GM12878 (cell line): ENCODE data around the gene SPTA1. TPM values are rescaled to one million over a fixed set of nuclear protein-coding genes. Genes with fewer than 3 reads are reported as not detected.
"Not testable (repeated sequence)": the region's sequence is repeated elsewhere in the genome, so short reads cannot be mapped to it uniquely, and the experiment has no call there.

Experiments
- ATAC-seq: fragments of 200-7000 bp; cut with Tn5 transposase; 3 replicates; pipeline ENCODE4 v1.9.1; 2020; ENCODE audit warnings: mild to moderate bottlenecking, moderate library complexity
- BruUV-seq: library from RNA; stranded (reverse); fragments of 400-500 nt; replicated peaks from 2 replicates; lab custom pipeline; 2021; lab: Mats Ljungman, UMichigan
- CTCF ChIA-PET: fragments of 300-600 bp; sonication (Branson Sonifier 250); formaldehyde crosslinking; extraction: SDS; loops from one replicate; lab custom pipeline; 2021; ENCODE audit warnings: inconsistent platforms; lab: Yijun Ruan, JAX
- POLR2A ChIA-PET: fragments of 350-600 bp; formaldehyde crosslinking; extraction: SDS; loops from one replicate; lab custom pipeline; 2021; ENCODE audit warnings: inconsistent platforms; lab: Charles Lee
- RAD21 ChIA-PET: fragments of 300-600 bp; sonication (Branson Sonifier 250); formaldehyde crosslinking; loops from one replicate; lab custom pipeline; 2023; ENCODE audit warnings: antibody characterized with exemption; ENCODE audit not compliant: unreplicated experiment; lab: Charles Lee
- SMC1A ChIA-PET: fragments of 300-600 bp; sonication (Branson Sonifier 250); formaldehyde crosslinking; loops from one replicate; lab custom pipeline; 2023; ENCODE audit not compliant: unreplicated experiment, uncharacterized antibody; lab: Charles Lee
- DNase-seq: peaks from one replicate; pipeline ENCODE4 v3.0.0-alpha.2; 2011; ENCODE audit warnings: low read depth, low spot score
- FAIRE-seq: peaks from 3 replicates; lab custom pipeline; 2011; peaks lifted over from hg19 to GRCh38; lab: Jason Lieb, UNC
- H2AFZ ChIP-seq: 2 replicates; pipeline ENCODE4 v1.6.0; 2011; ENCODE audit warnings: low read depth, low read length, control low read depth; ENCODE audit not compliant: control insufficient read depth
- H3K27ac ChIP-seq: 2 replicates; pipeline ENCODE4 v1.5.1; 2011; ENCODE audit warnings: control low read depth; ENCODE audit not compliant: control insufficient read depth, insufficient read depth
- H3K27me3 ChIP-seq, 2 experiments: replicated peaks in 1 of 2; 2 replicates each; pipeline versions ENCODE4 v1.6.0 to v1.6.1; 2011; ENCODE audit warnings: low read length in 1 of 2; ENCODE audit not compliant: control insufficient read depth in 2 of 2, insufficient read depth in 2 of 2
- H3K36me3 ChIP-seq, 2 experiments: 2 replicates each; pipeline ENCODE4 v1.5.1; 2011; ENCODE audit warnings: low read length in 1 of 2; ENCODE audit not compliant: control insufficient read depth in 2 of 2, insufficient read depth in 2 of 2
- H3K4me1 ChIP-seq: 2 replicates; pipeline ENCODE4 v1.6.1; 2011; ENCODE audit warnings: mild to moderate bottlenecking, low read length, moderate library complexity, mixed read lengths; ENCODE audit not compliant: control insufficient read depth, insufficient read depth
- H3K4me2 ChIP-seq: 2 replicates; pipeline ENCODE4 v1.6.0; 2011; ENCODE audit warnings: control low read depth; ENCODE audit not compliant: control insufficient read depth, insufficient read depth
- H3K4me3 ChIP-seq: fragments of 200-600 bp; sonication (generic); 2 replicates; pipeline ENCODE4 v1.5.1; 2016
- H3K79me2 ChIP-seq: 2 replicates; pipeline ENCODE4 v1.6.0; 2011; ENCODE audit warnings: low read length; ENCODE audit not compliant: control insufficient read depth, insufficient read depth
- H3K9ac ChIP-seq: 2 replicates; pipeline ENCODE4 v1.8.0; 2011; ENCODE audit warnings: low read length, control low read depth, mixed read lengths; ENCODE audit not compliant: control insufficient read depth, insufficient read depth
- H3K9me3 ChIP-seq: replicated peaks from 3 replicates; pipeline ENCODE4 v1.5.1; 2011; ENCODE audit warnings: mild to moderate bottlenecking, low read length; ENCODE audit not compliant: control insufficient read depth, insufficient read depth
- H4K20me1 ChIP-seq: 2 replicates; pipeline ENCODE4 v1.6.0; 2011; ENCODE audit not compliant: control insufficient read depth, insufficient read depth
- BMI1 ChIP-seq: fragments of 450-650 bp; IDR thresholded peaks from 2 replicates; pipeline ENCODE4 v1.6.1; 2016; ENCODE audit warnings: mild to moderate bottlenecking, moderate library complexity, borderline replicate concordance
- CHD2 ChIP-seq: IDR thresholded peaks from 2 replicates; pipeline ENCODE4 v1.6.1; 2011; ENCODE audit warnings: low read depth, low read length, improper control_type of control experiment, borderline replicate concordance
- HCFC1 ChIP-seq: fragments of 150-350 bp; IDR thresholded peaks from 2 replicates; pipeline ENCODE4 v1.6.1; 2014; ENCODE audit warnings: low read length
- PML ChIP-seq: IDR thresholded peaks from 2 replicates; pipeline ENCODE4 v1.6.1; 2012; ENCODE audit warnings: low read length, inconsistent platforms
- STAT3 ChIP-seq: IDR thresholded peaks from 2 replicates; pipeline ENCODE4 v1.6.1; 2011; ENCODE audit warnings: low read depth, low read length, improper control_type of control experiment
- ZZZ3 ChIP-seq: IDR thresholded peaks from 2 replicates; pipeline ENCODE4 v1.6.1; 2011; ENCODE audit warnings: low read depth; ENCODE audit not compliant: control insufficient read depth, insufficient read length
- WGBS: methylation state at CpG from one replicate; pipeline ENCODE4 v1.1.6; 2016; ENCODE audit warnings: low lambda C conversion rate; ENCODE audit not compliant: insufficient replicate concordance, insufficient coverage; ENCODE audit errors: missing lambda C conversion rate; 5-methylcytosine and 5-hydroxymethylcytosine counted together
- in situ Hi-C: fragments of 300-500 bp; cut with MboI; formaldehyde crosslinking; loops from 9 replicates; pipeline ENCODE4 v1.14.3; 2018; ENCODE audit warnings: mixed read lengths
- intact Hi-C: fragments of 100-400 bp; cut with micrococcal nuclease; formaldehyde crosslinking; loops from one replicate; pipeline ENCODE4 v1.14.2; 2022; ENCODE audit not compliant: unreplicated experiment
- polyA plus RNA-seq, 11 experiments: library from polyadenylated mRNA; depleted of rRNA in 4 of 11; unstranded in 6 of 11; stranded (reverse) in 5 of 11; fragments of >200 nt; fragmentation: Nextera tagmentation in 4 of 11; fragmentation: Illumina TruSeq in 1 of 11; extraction: Ambion mirVana in 4 of 11; extraction: Trizol in 1 of 11; gene quantifications; 1 replicate in 1 of 11; 2 replicates in 10 of 11; pipeline versions ENCODE4 v1.2.1 to v1.2.3, GENCODE V29; 2011 to 2016; ENCODE audit warnings: inconsistent platforms in 2 of 11, missing spikeins in 2 of 11, low read depth in 1 of 11
- total RNA-seq, 4 experiments: library from RNA; depleted of rRNA in 3 of 4; stranded (reverse); fragments of >200 nt in 3 of 4; fragmentation: Illumina TruSeq in 1 of 4; extraction: Trizol in 1 of 4; gene quantifications; 2 replicates each; pipeline versions ENCODE4 v1.2.1 to v1.2.3, GENCODE V29; 2013 to 2021
- TF ChIP-seq, protein P1 (sequence below): fragments of 450-650 bp; formaldehyde crosslinking; IDR thresholded peaks from 2 replicates; pipeline ENCODE4 v1.4.0; 2022; ENCODE audit warnings: mild to moderate bottlenecking, moderate library complexity
- TF ChIP-seq, protein P2 (sequence below): fragments of 450-650 bp; IDR thresholded peaks from 2 replicates; pipeline ENCODE4 v1.6.1; 2016; ENCODE audit warnings: mild to moderate bottlenecking

The SPTA1 gene
- total and polyA plus RNA-seq, 10 of the 15 experiments (the other 5 are each of a cell fraction or from before 2014, with no cell fraction given): under 0.01 to 0.21 (median 0.12) TPM; not detected in 5

DNA sequence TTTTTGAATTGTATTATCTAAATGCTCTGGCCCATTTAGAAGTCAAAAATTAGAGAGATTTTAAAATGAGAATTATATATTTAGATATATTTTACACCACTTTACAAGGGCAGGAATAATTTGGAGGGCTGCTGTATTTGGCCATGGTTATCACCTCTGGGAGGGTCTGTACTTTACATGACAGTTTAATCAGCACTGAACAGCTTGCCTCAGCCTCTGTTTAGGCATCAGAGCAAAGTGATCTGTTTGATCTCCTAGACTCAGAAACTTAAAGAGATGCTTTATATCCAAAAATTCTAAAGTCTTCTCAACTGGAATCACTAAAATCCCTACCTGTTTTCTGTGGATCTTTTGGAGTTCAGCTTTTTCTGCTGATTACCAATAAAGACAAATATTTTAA lies 5.4 kb upstream of the SPTA1 start:
- no TSS peak for BruUV-seq
- CTCF ChIA-PET: interaction anchor here (1.1 kb wide), 1 partner anchor 358 kb away, joined by 3 read pairs; no protein-coding TSS in a partner anchor
- no peaks in the 10 kb centered on the region for H4K20me1 ChIP-seq
- FAIRE-seq: no peak
- intact Hi-C loops: no loop called here
- in situ Hi-C loops: no loop called here
- no peaks in the 10 kb centered on the region for H3K9me3 ChIP-seq
- ATAC-seq: no peak
- TF ChIP-seq PML (no peak), HCFC1 (no peak), ZZZ3 (no peak), CHD2 (no peak), STAT3 (no peak), BMI1 (no peak)
- TF ChIP-seq, protein P1, sequence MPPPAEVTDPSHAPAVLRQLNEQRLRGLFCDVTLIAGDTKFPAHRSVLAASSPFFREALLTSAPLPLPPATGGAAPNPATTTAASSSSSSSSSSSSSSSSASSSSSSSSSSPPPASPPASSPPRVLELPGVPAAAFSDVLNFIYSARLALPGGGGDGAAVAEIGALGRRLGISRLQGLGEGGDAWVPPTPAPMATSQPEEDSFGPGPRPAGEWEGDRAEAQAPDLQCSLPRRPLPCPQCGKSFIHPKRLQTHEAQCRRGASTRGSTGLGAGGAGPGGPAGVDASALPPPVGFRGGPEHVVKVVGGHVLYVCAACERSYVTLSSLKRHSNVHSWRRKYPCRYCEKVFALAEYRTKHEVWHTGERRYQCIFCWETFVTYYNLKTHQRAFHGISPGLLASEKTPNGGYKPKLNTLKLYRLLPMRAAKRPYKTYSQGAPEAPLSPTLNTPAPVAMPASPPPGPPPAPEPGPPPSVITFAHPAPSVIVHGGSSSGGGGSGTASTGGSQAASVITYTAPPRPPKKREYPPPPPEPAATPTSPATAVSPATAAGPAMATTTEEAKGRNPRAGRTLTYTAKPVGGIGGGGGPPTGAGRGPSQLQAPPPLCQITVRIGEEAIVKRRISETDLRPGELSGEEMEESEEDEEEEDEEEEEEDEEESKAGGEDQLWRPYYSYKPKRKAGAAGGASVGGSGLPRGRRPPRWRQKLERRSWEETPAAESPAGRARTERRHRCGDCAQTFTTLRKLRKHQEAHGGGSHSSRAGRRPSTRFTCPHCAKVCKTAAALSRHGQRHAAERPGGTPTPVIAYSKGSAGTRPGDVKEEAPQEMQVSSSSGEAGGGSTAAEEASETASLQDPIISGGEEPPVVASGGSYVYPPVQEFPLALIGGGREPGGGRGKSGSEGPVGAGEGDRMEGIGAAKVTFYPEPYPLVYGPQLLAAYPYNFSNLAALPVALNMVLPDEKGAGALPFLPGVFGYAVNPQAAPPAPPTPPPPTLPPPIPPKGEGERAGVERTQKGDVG (CRISPR knock-in tag): no peak
- TF ChIP-seq, protein P2, sequence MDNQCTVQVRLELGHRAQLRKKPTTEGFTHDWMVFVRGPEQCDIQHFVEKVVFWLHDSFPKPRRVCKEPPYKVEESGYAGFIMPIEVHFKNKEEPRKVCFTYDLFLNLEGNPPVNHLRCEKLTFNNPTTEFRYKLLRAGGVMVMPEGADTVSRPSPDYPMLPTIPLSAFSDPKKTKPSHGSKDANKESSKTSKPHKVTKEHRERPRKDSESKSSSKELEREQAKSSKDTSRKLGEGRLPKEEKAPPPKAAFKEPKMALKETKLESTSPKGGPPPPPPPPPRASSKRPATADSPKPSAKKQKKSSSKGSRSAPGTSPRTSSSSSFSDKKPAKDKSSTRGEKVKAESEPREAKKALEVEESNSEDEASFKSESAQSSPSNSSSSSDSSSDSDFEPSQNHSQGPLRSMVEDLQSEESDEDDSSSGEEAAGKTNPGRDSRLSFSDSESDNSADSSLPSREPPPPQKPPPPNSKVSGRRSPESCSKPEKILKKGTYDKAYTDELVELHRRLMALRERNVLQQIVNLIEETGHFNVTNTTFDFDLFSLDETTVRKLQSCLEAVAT: no peak
- TF ChIP-seq, all 136 proteins: peak for 0
- RAD21 ChIA-PET: no interaction called here
- H3K27me3 ChIP-seq: no peaks in the 10 kb centered on the region
- H3K27ac ChIP-seq: no peak overlapping the region
- H3K79me2 ChIP-seq: no peaks in the 10 kb centered on the region
- no peaks in the 10 kb centered on the region for H3K4me1 ChIP-seq
- no peak overlapping the region for H2AFZ ChIP-seq
- no peak overlapping the region for H3K4me2 ChIP-seq
- DNase-seq: no peak
- no peaks in the 10 kb centered on the region for H3K36me3 ChIP-seq
- H3K4me3 ChIP-seq: no peak overlapping the region
- SMC1A ChIA-PET: no interaction called here
- POLR2A ChIA-PET: no interaction called here
- H3K9ac ChIP-seq: no peak overlapping the region

DNA sequence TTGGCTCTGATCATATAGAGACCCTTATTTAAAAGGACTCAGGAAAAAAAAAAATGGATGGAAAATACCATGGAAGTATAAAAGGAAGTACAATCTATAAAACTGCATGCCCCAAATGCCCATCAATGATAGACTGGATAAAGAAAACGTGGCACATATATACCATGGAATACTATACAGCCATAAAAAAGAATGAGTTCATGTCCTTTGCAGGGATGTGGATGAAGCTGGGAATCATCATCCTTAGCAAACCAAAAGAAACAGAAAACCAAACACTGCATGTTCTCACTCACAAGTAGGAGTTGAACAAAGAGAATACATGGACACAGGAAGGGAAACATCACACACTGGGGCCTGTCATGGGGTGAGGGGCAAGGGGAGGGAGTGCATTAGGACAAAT lies 4.6 kb upstream of the SPTA1 start:
- in situ Hi-C loops: not testable (repeated sequence)

More for the DNA sequence above, 4.6 kb upstream of the SPTA1 start:
- FAIRE-seq, H3K36me3 ChIP-seq, DNase-seq, H3K79me2 ChIP-seq, ATAC-seq, H3K4me1 ChIP-seq, H3K9me3 ChIP-seq, BruUV-seq, POLR2A ChIA-PET, H3K4me2 ChIP-seq, H3K9ac ChIP-seq, H3K27me3 ChIP-seq, RAD21 ChIA-PET, SMC1A ChIA-PET, H3K4me3 ChIP-seq, H3K27ac ChIP-seq, H2AFZ ChIP-seq, CTCF ChIA-PET, H4K20me1 ChIP-seq, intact Hi-C loops: not testable (repeated sequence)
- WGBS: 0% methylated on average over 1 of the region's 1 CpG
